Right renal pelvis (tissue), 4 donors: ENCODE results near the gene ZNF653. TPM values are rescaled to one million over a fixed set of nuclear protein-coding genes. Genes with fewer than 3 reads are reported as not detected.

ENCODE experiments used
- DNase-seq, 4 donors: peaks; one replicate each; pipeline ENCODE4 v3.0.0-alpha.2; 2013; ENCODE audit warnings: low read depth in 4 of 4, low spot score in 3 of 4, missing footprints in 1 of 4
- polyA plus RNA-seq, 4 donors: library from polyadenylated mRNA; unstranded; fragments of 120-200 nt; gene quantifications; one replicate each; pipeline ENCODE4 v1.2.1, GENCODE V29; 2013; ENCODE audit not compliant: insufficient read length in 4 of 4

ZNF653 gene
- polyA plus RNA-seq, 4 donors: 9.1 to 11.1 (median 10.0) TPM

GRCh38 chr19:11519138-11519537 lies 13.5 kb upstream of the ZNF653 start:
- no peak for DNase-seq

- no peak for DNase-seq
These were observed 8.3 kb upstream of the ZNF653 start for GRCh38 chr19:11513946-11514345.

- no peak for DNase-seq
These were observed 4.8 kb upstream of the ZNF653 start for GRCh38 chr19:11510444-11510843.

- no peak for DNase-seq
These were observed 1.9 kb upstream of the ZNF653 start for GRCh38 chr19:11507370-11508078.

GRCh38 chr19:11506967-11507366 lies 1.3 kb upstream of the ZNF653 start:
- DNase-seq: no peak

- no peak for DNase-seq
These were observed 489 bp upstream of the ZNF653 start for GRCh38 chr19:11506101-11506555.

GRCh38 chr19:11505032-11505503 lies 571 bp downstream of the ZNF653 start:
- peak; percentile 85 to 89 (median 87) for DNase-seq

GRCh38 chr19:11504502-11505031 lies 1.1 kb downstream of the ZNF653 start:
- no peak for DNase-seq

- DNase-seq: no peak
These were observed 5.7 kb downstream of the ZNF653 start for GRCh38 chr19:11499890-11500420.

GRCh38 chr19:11499220-11499726 lies 6.4 kb downstream of the ZNF653 start:
- no peak for DNase-seq

- DNase-seq: no peak
These were observed 9.1 kb downstream of the ZNF653 start for GRCh38 chr19:11496391-11497163.

- DNase-seq: no peak
These were observed 9.8 kb downstream of the ZNF653 start for GRCh38 chr19:11495885-11496284.

GRCh38 chr19:11495481-11495880 lies 10.2 kb downstream of the ZNF653 start:
- no peak for DNase-seq

- no peak for DNase-seq
These were observed 10.9 kb downstream of the ZNF653 start for GRCh38 chr19:11494634-11495285.

- no peak for DNase-seq
These were observed 16.3 kb downstream of the ZNF653 start for GRCh38 chr19:11489378-11489777.

GRCh38 chr19:11486661-11487503 lies 18.8 kb downstream of the ZNF653 start:
- no peak for DNase-seq

GRCh38 chr19:11485245-11485837 lies 20.3 kb downstream of the ZNF653 start:
- no peak for DNase-seq

GRCh38 chr19:11483366-11484111 lies 22.1 kb downstream of the ZNF653 start:
- no peak for DNase-seq
